Thoracic aorta (tissue), 2 donors: ENCODE results near the gene ORM1. TPM values are rescaled to one million over a fixed set of nuclear protein-coding genes. Genes with fewer than 3 reads are reported as not detected.
"Not testable (repeated sequence)": the region's sequence is repeated elsewhere in the genome, so short reads cannot be mapped to it uniquely, and the experiment has no call there.

Experiments used
- ATAC-seq: fragments of 150-250 bp; one replicate; pipeline ENCODE4 v1.8.0; 2017; ENCODE audit warnings: low read depth; ENCODE audit not compliant: insufficient number of reproducible peaks, low FRiP score
- DNase-seq: peaks from one replicate; pipeline ENCODE4 v3.0.0-alpha.2; 2020; ENCODE audit warnings: low spot score
- H3K27ac ChIP-seq, 2 donors: fragments of 200-600 bp; sonication (generic); 1 replicate in 1 of 2; 2 replicates in 1 of 2; pipeline ENCODE4 v1.5.1; 2016; ENCODE audit warnings: mild to moderate bottlenecking in 2 of 2, moderate library complexity in 2 of 2
- H3K27me3 ChIP-seq: fragments of 200-600 bp; sonication (generic); replicated peaks from 2 replicates; pipeline ENCODE4 v1.6.0; 2016; ENCODE audit warnings: mild to moderate bottlenecking; ENCODE audit not compliant: insufficient read depth
- H3K36me3 ChIP-seq: fragments of 200-600 bp; sonication (generic); one replicate; pipeline ENCODE4 v1.5.1; 2016
- H3K4me1 ChIP-seq, 2 donors: fragments of 200-600 bp; sonication (generic); 1 replicate in 1 of 2; 2 replicates in 1 of 2; pipeline versions ENCODE4 v1.5.1 to v1.6.0; 2016; ENCODE audit warnings: low read depth in 2 of 2, mild to moderate bottlenecking in 1 of 2; ENCODE audit not compliant: control insufficient read depth in 1 of 2
- H3K4me3 ChIP-seq: fragments of 200-600 bp; sonication (generic); 2 replicates; pipeline ENCODE4 v1.5.1; 2016; ENCODE audit warnings: mild to moderate bottlenecking
- H3K9me3 ChIP-seq: fragments of 200-600 bp; sonication (generic); 2 replicates; pipeline ENCODE4 v1.5.1; 2016
- CTCF ChIP-seq: fragments of 200-600 bp; sonication (generic); IDR thresholded peaks from one replicate; pipeline ENCODE4 v1.5.1; 2019; ENCODE audit warnings: antibody characterized with exemption
- total RNA-seq, 2 donors: library from RNA; depleted of rRNA; stranded (reverse); fragments of >200 nt; gene quantifications; one replicate each; pipeline versions ENCODE4 v1.1.0 to v1.2.3, GENCODE V29; 2016

The ORM1 gene
- total RNA-seq, 2 donors from 2014 or later, result not detected

GRCh38 chr9:114327749-114328148, 4.9 kb downstream of the ORM1 start:
- TF ChIP-seq CTCF, result no peak
- Histone ChIP-seq H3K27ac (no peak overlapping the region), H3K4me3 (no peak overlapping the region), H3K4me1 (no peaks in the 10 kb centered on the region), H3K9me3 (no peaks in the 10 kb centered on the region), H3K27me3 (no peaks in the 10 kb centered on the region), H3K36me3 (no peaks in the 10 kb centered on the region)
- no peak for DNase-seq
- no peak for ATAC-seq

DNA sequence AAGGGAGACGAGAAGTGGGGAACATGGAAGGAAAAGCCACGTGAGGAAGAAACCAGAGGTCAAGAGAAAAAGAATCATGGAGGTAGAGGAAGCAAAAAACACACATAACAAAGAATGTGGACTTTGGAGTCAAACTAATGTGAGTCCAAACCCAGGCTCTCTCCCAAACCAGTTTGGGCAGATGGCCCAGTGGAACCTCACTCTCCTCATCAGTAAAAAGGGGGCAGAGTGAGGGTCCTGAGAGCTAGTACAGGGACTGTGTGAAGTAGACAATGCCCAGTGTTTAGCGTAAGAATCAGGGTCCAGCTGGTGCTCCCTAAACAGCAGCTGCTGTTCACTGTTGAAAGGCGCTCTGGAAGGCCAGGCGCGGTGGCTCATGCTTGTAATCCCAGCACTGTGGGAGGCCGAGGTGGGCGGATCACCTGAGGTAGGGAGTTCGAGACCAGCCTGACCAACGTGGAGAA, 5.5 kb downstream of the ORM1 start:
- H3K4me3 ChIP-seq, H3K9me3 ChIP-seq, H3K36me3 ChIP-seq, H3K27me3 ChIP-seq, ATAC-seq, DNase-seq, H3K27ac ChIP-seq, H3K4me1 ChIP-seq: not testable (repeated sequence)

DNA sequence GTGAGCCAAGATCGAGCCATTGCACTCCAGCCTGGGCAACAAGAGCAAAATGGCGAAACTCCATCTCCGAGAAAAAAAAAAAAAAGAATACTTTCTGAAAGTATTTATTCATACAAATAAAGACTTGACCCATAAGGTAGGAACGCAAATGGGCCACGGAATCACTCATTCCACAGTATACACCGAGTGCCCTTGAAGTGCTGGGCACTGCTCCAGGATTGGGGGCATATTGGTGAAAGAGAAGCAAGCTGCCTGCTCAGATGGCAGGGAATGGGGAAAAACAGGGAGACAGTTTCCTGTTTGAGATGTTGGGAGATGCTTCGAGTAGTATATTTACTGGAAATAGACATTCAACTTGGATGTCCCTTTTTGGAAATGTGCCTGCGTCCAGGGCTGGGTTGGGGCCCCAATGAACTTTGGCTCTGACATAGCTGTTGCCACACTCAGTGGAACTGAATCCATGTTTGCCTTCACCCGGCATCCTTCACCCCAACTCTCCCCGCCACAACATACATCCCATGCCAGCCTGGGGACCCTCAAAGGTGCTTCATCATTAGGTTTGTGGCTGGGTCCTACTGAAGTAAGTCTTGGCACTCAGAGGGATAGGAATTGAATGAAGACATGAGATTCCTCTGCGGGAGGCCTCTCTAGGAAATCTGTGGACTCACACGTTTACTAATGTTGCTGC, 6.2 kb downstream of the ORM1 start:
- not testable (repeated sequence) for H3K9me3 ChIP-seq, H3K27ac ChIP-seq, H3K4me3 ChIP-seq, H3K36me3 ChIP-seq, H3K4me1 ChIP-seq, H3K27me3 ChIP-seq, ATAC-seq, DNase-seq

- H3K27ac ChIP-seq, H3K9me3 ChIP-seq, H3K27me3 ChIP-seq, ATAC-seq, H3K4me1 ChIP-seq, H3K36me3 ChIP-seq, H3K4me3 ChIP-seq, DNase-seq: not testable (repeated sequence)
Observed at GRCh38 chr9:114329625-114330022, 6.7 kb downstream of the ORM1 start, which contains the start of gene ORM2. Gene ORM2 (plus strand): TSS chr9:114329869. CDS start chr9:114329905, 36 bp downstream.

GRCh38 chr9:114330636-114331035, 7.7 kb downstream of the ORM1 start:
- no peaks in the 10 kb centered on the region for H3K9me3 ChIP-seq
- DNase-seq, result no peak
- no peaks in the 10 kb centered on the region for H3K4me1 ChIP-seq
- no peaks in the 10 kb centered on the region for H3K27me3 ChIP-seq
- ATAC-seq, result no peak
- H3K36me3 ChIP-seq, result peaks cover 5% of the 10 kb centered on the region
- H3K27ac ChIP-seq, result no peak overlapping the region
- H3K4me3 ChIP-seq, result no peak overlapping the region
- TF ChIP-seq CTCF, result no peak

- not testable (repeated sequence) for ATAC-seq, H3K27me3 ChIP-seq, H3K4me1 ChIP-seq, H3K4me3 ChIP-seq, H3K27ac ChIP-seq, H3K36me3 ChIP-seq, DNase-seq, H3K9me3 ChIP-seq
Observed at GRCh38 chr9:114331229-114332195, 8.6 kb downstream of the ORM1 start.

- peaks cover 17% of the 10 kb centered on the region for H3K36me3 ChIP-seq
- ATAC-seq, H3K9me3 ChIP-seq, H3K4me1 ChIP-seq, DNase-seq, H3K4me3 ChIP-seq, H3K27me3 ChIP-seq, H3K27ac ChIP-seq: not testable (repeated sequence)
Observed at GRCh38 chr9:114332474-114333040, 9.7 kb downstream of the ORM1 start.

GRCh38 chr9:114333718-114334117, 10.8 kb downstream of the ORM1 start:
- not testable (repeated sequence) for H3K27me3 ChIP-seq, H3K9me3 ChIP-seq, H3K27ac ChIP-seq, H3K4me3 ChIP-seq, ATAC-seq, H3K4me1 ChIP-seq, DNase-seq
- peaks cover 24% of the 10 kb centered on the region for H3K36me3 ChIP-seq
